T-helper 1 cell treated with Interleukin-12 subunit alpha and Interleukin-12 subunit beta and Interleukin-4 antibody, amounts not matched to agents 30 μg/mL and 1 μg/mL, for 36 hours (primary cell): Measurements from ENCODE around the gene ZNF831.

Experiments used
- H3K27ac Mint-ChIP-seq: one replicate; pipeline ENCODE4 v1.8.0; 2021; ENCODE audit warnings: mild to moderate bottlenecking, mixed read lengths
- H3K27me3 Mint-ChIP-seq: one replicate; pipeline ENCODE4 v1.8.0; 2021; ENCODE audit warnings: low read depth, mixed read lengths
- H3K36me3 Mint-ChIP-seq: one replicate; pipeline ENCODE4 v1.8.0; 2021; ENCODE audit warnings: low read depth, mixed read lengths
- H3K4me1 Mint-ChIP-seq: one replicate; pipeline ENCODE4 v1.8.0; 2021; ENCODE audit warnings: low read depth, mixed read lengths
- H3K4me3 Mint-ChIP-seq: one replicate; pipeline ENCODE4 v1.8.0; 2021; ENCODE audit warnings: mild to moderate bottlenecking, moderate library complexity, mixed read lengths
- H3K9me3 Mint-ChIP-seq: one replicate; pipeline ENCODE4 v1.8.0; 2021; ENCODE audit warnings: mixed read lengths

ZNF831 gene

DNA sequence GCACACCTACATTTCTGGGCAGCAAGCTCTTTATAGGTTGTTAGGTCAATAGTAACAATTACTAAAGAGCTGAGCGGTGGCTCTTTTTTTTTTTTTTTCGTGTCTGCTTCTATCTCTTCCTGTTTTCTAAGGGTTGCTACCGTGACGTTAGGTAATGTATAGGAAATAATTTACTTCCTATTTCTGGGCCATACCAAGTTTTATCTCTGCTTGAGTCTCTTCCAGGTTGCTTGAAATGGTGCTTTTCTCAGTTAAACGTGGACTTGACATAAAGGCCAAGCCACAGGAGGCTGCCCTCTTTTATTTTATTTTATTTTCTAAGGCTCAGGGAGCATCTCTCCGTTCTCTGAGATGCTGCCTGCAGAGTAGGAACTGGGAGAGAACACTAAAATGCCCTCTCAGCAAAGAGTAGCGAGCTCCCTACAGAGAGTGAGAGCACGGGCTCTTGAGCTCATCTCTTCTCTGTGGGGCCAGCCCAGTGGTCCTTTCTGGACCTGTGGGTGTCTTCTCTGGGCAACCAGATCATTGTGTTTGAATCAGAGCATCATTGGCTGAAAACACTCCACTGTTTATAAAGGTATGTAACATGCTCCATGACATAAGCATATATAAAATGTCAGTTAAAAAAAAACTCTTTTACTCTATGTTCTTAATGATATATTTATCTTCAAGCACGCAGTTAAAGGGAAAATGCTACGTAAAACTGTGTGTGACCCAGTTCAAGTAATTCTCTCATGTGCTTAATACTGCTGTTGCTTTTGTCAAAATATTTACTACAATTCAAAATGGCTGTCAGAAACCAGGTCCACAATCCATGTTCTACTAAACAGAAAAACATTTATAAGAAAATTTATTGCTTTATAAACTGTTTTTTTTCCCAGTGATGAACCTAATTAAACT lies at the start of gene ZNF831:
TSS of gene ZNF831 (plus strand) at position 191 of the 900 bp plus-strand sequence. CDS start 27,199 bp downstream, outside the sequence.
- peaks cover 18% of the 10 kb centered on the region for H3K36me3 Mint-ChIP-seq
- H3K9me3 Mint-ChIP-seq = peaks cover 2% of the 10 kb centered on the region
- peak within 1 kb of the TSS; percentile 99 for H3K27ac Mint-ChIP-seq
- peaks cover 87% of the 10 kb centered on the region for H3K4me1 Mint-ChIP-seq
- peak within 1 kb of the TSS; percentile 84 for H3K4me3 Mint-ChIP-seq
- no peaks in the 10 kb centered on the region for H3K27me3 Mint-ChIP-seq

DNA sequence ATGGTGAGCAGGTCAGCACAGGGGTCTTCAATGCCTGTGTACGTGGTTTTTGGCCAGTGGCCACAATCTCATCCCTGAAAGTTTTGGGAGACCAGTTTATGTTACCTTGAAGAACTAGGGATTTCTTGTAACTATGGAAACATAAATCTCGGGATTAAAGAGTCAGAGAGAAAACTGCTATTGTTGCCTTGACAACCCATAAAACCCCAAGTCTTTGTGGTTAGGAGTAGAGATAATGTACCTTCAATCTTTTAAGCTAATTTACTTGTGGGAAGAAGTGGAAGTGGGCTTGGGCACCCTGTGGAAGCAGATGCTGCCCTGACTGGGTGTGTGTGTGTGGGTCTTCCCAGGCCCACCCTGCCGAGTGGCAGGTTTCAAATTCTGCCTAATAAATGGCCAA lies 46.1 kb upstream of the ZNF831 start:
- Mint-ChIP-seq H3K36me3 (peaks cover 4% of the 10 kb centered on the region), H3K27ac (no peak overlapping the region), H3K27me3 (peaks cover 15% of the 10 kb centered on the region), H3K4me1 (peaks cover 35% of the 10 kb centered on the region), H3K9me3 (peaks cover 11% of the 10 kb centered on the region), H3K4me3 (no peak overlapping the region)

DNA sequence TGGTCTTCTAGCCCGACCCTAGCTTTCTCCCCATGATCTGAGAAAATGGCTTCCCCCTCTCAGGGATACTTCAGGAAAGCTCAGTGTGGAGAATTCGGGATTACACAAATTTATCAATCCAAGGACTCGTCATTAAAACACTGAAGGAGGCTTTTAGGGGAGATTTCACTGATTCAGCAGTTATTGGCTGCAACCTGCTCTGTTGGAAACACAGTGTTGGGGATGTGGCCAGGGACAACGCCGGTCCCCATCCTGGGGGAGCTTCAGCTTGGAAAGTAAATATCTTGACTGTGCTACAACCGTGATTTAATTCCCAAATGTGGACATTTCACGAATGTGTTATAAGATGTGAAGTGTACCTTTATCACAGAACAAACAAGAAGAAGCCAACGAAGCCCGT lies 44.8 kb upstream of the ZNF831 start:
- H3K4me1 Mint-ChIP-seq = peaks cover 45% of the 10 kb centered on the region
- no peak overlapping the region for H3K4me3 Mint-ChIP-seq
- H3K9me3 Mint-ChIP-seq = peaks cover 10% of the 10 kb centered on the region
- no peak overlapping the region for H3K27ac Mint-ChIP-seq
- H3K27me3 Mint-ChIP-seq = peaks cover 9% of the 10 kb centered on the region
- H3K36me3 Mint-ChIP-seq = peaks cover 4% of the 10 kb centered on the region

DNA sequence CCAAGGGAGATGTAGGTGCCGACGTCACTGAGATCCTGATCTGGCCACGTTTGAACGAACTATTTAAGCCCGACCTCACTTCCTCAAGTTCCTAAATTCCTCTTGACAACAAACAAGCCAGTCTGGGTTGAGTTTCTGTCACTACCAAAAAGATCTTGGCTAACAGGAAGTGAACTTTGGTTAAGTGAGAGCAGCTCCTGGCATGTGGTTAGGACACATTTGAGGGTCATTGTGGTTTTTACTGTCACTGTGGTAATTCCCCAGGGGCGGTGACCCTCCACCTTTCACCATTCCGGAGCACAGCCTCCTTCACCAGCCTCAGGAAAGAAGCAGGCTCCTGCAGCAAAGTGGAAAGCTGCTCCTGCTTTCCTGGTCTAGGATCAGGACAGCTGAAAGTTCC lies 43.1 kb upstream of the ZNF831 start:
- Mint-ChIP-seq H3K9me3 (peaks cover 10% of the 10 kb centered on the region), H3K27ac (no peak overlapping the region), H3K4me1 (peaks cover 45% of the 10 kb centered on the region), H3K4me3 (no peak overlapping the region), H3K36me3 (peaks cover 4% of the 10 kb centered on the region), H3K27me3 (peaks cover 6% of the 10 kb centered on the region)

DNA sequence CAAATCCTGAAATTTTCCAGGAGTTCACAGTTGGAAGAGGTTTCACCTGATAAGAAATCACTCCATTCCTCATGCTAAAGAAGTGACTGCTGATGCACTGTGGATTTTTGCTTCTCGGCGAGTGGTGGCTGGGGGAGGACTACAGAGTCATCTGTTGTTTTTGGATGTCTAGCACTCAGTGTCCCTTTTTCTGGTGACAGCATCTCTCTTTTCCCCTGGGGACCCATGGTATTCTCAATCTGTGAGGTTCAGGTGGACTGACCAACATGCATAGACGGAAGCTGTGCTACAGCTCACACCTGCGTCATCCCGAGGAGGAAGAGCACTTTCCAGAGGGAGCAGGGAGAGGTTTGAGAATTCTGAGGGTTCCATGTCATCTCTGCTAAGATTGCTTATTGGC lies 42.7 kb upstream of the ZNF831 start:
- peaks cover 4% of the 10 kb centered on the region for H3K27me3 Mint-ChIP-seq
- no peak overlapping the region for H3K27ac Mint-ChIP-seq
- peaks cover 4% of the 10 kb centered on the region for H3K36me3 Mint-ChIP-seq
- H3K4me1 Mint-ChIP-seq = peaks cover 45% of the 10 kb centered on the region
- no peak overlapping the region for H3K4me3 Mint-ChIP-seq
- H3K9me3 Mint-ChIP-seq = peaks cover 10% of the 10 kb centered on the region

DNA sequence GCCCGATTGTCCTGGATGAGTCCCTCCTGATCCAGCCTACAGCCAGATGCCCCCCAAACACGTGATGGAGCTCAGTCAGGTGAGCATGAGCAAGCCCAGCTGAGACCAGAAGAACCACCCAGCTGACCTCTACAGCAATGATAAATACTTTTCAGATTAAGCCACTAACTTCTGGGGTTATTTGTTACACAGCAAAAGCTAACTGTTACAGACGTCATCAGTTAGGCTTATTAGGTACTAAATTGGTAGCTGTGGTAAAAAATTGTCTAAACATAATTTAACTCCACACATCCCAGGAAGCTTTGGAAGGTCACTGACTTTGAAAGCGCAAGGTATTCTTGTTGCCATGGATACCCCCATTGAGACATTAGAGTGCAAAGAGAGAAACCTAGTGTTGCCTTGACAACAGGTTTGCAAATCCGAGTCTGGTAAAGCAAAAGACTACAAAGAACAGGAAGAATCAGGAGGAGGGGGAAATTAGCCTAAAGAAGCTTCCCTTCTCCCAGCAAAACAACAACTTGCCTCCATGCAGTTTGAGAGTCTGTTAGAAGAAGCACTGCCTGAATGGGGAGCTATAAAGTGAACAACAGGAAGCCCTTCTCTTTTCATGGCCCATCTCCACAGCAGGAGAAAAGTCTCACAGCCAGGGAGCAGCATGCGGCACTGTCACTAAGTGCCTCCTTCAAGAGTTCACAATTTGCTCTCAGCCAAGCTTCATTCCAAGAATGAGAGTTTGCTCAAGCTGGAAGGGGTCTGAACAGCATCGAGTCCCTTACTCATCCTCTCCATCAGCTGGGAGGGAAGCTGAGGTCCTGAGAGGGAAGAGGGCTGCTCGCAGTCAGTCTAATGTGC lies 41.7 kb upstream of the ZNF831 start:
- peak overlapping the region; percentile 56 for H3K4me3 Mint-ChIP-seq
- H3K9me3 Mint-ChIP-seq = peaks cover 10% of the 10 kb centered on the region
- peak overlapping the region; percentile 70 for H3K27ac Mint-ChIP-seq
- H3K27me3 Mint-ChIP-seq = peaks cover 4% of the 10 kb centered on the region
- peaks cover 4% of the 10 kb centered on the region for H3K36me3 Mint-ChIP-seq
- H3K4me1 Mint-ChIP-seq = peaks cover 47% of the 10 kb centered on the region

DNA sequence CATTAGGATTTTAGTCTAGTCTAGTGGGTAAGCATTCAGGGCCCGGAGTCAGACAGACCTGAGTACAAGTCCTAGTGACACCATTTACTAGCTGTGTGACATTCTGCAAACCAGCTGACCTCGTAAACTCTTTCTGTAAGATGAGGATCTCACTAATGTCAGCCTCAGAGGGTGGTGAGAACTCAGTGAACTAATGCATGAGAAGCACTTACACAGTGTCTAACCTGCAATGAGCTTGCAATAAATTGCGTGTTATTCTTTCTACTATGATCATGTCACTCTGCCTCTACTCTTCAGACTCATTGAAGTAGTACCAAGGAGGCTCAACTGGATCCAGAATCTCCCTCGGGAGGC lies 41.1 kb upstream of the ZNF831 start:
- peak overlapping the region; percentile 87 for H3K27ac Mint-ChIP-seq
- H3K4me1 Mint-ChIP-seq = peaks cover 44% of the 10 kb centered on the region
- H3K9me3 Mint-ChIP-seq = peaks cover 10% of the 10 kb centered on the region
- H3K4me3 Mint-ChIP-seq = peak overlapping the region; percentile 56
- peaks cover 4% of the 10 kb centered on the region for H3K27me3 Mint-ChIP-seq
- H3K36me3 Mint-ChIP-seq = peaks cover 4% of the 10 kb centered on the region

DNA sequence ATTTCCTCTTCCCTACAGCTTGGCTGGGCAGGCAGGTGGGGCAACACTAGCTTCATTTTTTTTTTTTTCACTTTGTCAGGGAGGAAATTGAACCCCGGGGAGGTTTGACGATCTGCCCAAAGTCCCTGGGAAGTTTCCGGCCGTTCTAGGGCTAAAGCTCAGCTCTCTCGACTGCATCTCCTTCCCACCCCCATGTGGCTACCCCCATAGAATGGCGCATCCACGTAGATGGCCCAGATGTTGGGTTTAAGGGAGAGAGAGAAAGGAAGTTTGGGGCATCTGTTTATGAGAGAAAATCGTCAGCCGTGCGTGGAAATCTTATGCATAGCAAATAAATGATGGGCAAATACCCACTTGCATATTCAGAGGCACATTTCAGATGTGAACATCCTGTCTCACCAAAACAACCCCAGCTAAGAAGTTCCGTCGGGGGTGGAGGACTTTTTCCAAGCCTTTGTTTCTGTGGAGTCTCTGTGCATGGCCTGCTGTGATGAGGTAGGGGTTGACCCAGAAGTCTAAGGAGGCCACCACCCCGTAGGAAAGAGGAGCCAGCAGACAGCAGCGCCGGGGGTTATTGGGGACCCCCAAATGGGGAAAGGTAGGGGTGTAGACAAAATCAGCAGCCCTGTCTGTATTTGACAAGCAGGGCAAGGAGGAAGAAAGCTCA lies 40.5 kb upstream of the ZNF831 start:
- Mint-ChIP-seq H3K9me3 (peaks cover 10% of the 10 kb centered on the region), H3K4me1 (peaks cover 40% of the 10 kb centered on the region), H3K4me3 (peak overlapping the region; percentile 56), H3K27me3 (peaks cover 4% of the 10 kb centered on the region), H3K27ac (peak overlapping the region; percentile 87), H3K36me3 (peaks cover 4% of the 10 kb centered on the region)

DNA sequence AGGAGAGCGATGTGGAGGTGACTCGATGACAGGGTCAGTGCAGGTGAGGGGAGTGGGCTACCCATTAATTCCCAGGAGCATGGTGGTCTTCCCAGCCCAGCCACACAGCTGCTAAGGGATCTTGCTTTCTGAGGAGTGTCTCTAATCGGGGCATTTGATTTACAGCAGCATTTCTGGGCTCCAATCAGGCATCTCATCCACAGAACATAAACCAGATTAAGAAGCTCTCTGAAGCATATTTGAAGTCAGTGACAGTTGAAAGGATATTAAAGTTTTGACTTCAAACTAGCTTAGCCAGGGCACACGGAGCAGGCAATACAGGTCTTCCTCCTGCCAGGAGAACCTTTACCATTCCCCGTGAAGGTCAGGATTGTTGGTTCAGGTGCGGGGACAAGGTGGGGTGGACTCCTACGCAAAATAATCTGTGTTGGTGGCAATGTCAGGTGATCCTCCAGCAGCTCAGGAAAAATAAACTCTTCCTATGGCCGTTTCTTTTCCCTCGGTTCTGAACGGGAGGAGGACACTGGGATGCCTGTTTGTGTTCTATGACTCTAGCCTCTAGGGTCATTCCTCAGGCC lies 39.9 kb upstream of the ZNF831 start:
- Mint-ChIP-seq H3K4me3 (no peak overlapping the region), H3K9me3 (peaks cover 10% of the 10 kb centered on the region), H3K4me1 (peaks cover 39% of the 10 kb centered on the region), H3K27ac (peak overlapping the region; percentile 87), H3K27me3 (no peaks in the 10 kb centered on the region), H3K36me3 (peaks cover 4% of the 10 kb centered on the region)

DNA sequence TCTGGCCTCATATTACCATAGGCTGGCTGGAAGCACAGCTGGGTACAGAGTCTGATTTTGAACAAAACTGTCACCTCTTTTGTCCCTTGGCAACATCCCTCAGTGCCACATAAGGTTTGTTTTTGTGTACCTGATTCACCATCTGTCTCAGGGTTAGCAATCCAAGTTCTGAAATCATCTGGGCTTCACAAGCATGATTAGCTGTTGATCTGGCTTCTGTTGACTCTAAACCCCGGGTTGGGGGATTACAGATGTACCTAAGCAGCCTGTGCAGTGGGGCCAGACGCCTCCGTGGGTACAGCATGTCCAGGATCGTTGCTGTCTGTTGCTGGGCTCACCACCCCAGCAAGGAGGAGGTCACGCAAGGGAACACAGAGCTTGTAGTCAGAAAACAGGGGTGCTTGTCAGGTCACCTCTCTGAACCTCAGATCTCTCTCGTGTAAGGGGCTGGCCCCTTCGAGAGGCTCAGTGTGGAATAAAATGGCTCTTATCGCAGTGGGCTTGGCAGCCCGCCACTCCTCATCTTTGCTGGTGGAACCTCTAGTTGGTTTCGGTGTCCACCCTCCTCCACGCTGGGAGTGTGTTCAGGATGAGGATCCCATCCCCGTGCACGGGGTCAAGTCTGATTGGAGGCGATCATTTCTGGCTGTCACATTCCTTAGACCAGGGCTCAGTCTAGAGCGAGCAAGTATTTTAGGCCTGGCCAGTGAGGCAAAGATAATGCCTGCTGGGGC lies 39.2 kb upstream of the ZNF831 start:
- Mint-ChIP-seq H3K36me3 (peaks cover 4% of the 10 kb centered on the region), H3K27me3 (no peaks in the 10 kb centered on the region), H3K4me1 (peaks cover 39% of the 10 kb centered on the region), H3K9me3 (peaks cover 10% of the 10 kb centered on the region), H3K4me3 (no peak overlapping the region), H3K27ac (no peak overlapping the region)

DNA sequence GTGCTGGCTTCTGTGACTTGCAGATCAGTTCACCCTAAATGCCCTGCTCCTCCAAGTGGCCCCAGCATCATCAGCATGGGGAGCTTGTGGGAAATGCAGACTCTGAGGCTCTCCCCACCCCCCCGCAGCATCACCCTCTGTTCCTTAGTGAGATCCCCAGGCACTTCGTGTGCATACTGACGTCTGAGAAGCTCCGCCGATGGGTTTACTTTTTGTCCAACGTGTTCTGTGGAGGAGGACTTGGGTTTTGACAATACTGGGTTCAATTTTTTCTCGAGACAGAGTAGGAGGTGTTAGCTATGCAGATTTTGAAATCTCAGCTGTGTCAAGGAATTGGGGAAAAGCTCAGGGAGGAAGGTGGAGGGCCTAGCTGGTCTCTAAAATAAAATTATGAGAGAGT lies 38.3 kb upstream of the ZNF831 start:
- peaks cover 30% of the 10 kb centered on the region for H3K4me1 Mint-ChIP-seq
- H3K9me3 Mint-ChIP-seq = peaks cover 10% of the 10 kb centered on the region
- no peak overlapping the region for H3K27ac Mint-ChIP-seq
- no peak overlapping the region for H3K4me3 Mint-ChIP-seq
- no peaks in the 10 kb centered on the region for H3K27me3 Mint-ChIP-seq
- H3K36me3 Mint-ChIP-seq = peaks cover 4% of the 10 kb centered on the region

DNA sequence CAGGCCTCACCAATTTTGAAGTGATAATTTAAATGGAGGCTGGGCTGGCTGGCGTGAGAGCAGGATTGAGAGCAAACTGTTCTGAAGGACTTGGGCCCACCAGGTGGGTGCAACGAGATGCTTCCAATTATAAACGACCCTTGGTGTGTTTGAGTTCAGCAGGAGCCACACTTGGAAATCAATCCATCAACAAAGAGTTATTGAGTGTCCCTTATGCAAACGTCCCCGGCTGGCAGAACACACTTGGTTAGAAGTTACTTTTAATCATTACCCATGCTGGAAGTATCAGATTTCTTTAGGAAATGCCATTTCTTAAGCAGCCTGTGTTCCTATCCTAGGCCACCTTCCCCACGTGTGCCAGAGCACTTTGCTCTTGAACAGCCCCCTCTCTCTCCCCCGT lies 37.8 kb upstream of the ZNF831 start:
- Mint-ChIP-seq H3K27ac (no peak overlapping the region), H3K9me3 (peaks cover 10% of the 10 kb centered on the region), H3K27me3 (no peaks in the 10 kb centered on the region), H3K4me1 (peaks cover 26% of the 10 kb centered on the region), H3K36me3 (peaks cover 4% of the 10 kb centered on the region), H3K4me3 (no peak overlapping the region)

DNA sequence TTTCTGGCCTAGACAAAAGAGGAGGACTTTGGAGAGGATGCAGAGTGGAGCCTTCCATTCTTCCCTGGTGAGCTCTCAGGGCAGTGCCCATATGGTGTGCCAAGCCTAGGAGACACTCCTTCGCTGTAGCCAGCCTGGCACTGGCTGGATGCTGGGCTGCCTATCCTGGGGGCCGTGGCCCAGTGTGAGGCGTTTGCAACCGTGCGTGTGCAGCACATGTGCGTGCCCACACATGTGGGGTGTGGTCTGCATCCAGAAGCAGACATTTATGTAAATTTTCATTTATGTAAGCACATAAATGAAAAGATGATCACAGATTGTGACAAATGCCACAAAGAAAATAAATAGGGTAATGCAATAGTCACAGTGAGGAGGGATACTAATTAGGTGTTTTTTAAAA lies 35.8 kb upstream of the ZNF831 start:
- Mint-ChIP-seq H3K27me3 (no peaks in the 10 kb centered on the region), H3K27ac (no peak overlapping the region), H3K36me3 (no peaks in the 10 kb centered on the region), H3K9me3 (no peaks in the 10 kb centered on the region), H3K4me3 (no peak overlapping the region), H3K4me1 (peaks cover 9% of the 10 kb centered on the region)
